K562 (cell line): ENCODE results near the gene MTHFS. TPM values are rescaled to one million over a fixed set of nuclear protein-coding genes. Genes with fewer than 3 reads are reported as not detected.

Source experiments
- ATAC-seq: fragments of 200-7000 bp; cut with Tn5 transposase; 3 replicates; pipeline ENCODE4 v1.9.1; 2020; ENCODE audit warnings: moderate library complexity
- BruUV-seq: library from RNA; stranded (reverse); fragments of 400-500 nt; replicated peaks from 2 replicates; lab custom pipeline; 2021; lab: Mats Ljungman, UMichigan
- CTCF ChIA-PET: fragments of 300-600 bp; formaldehyde crosslinking; extraction: SDS; loops from one replicate; lab custom pipeline; 2021; ENCODE audit warnings: low intra/inter-chr PET ratio; lab: Yijun Ruan, JAX
- POLR2A ChIA-PET: fragments of 300-600, 350-650 bp; sonication (Branson Sonifier 250); formaldehyde crosslinking; extraction: SDS; loops from one replicate; lab custom pipeline; 2021; ENCODE audit warnings: antibody characterized with exemption, inconsistent platforms; lab: Yijun Ruan, JAX
- DNase-seq, 4 experiments: peaks; one replicate each; pipeline versions ENCODE4 v3.0.0 to v3.0.0-alpha.2; 2011 to 2018; ENCODE audit warnings: low spot score in 3 of 4, mixed read lengths in 3 of 4; ENCODE audit errors: extremely low read depth in 1 of 4
- FAIRE-seq: peaks from 2 replicates; lab custom pipeline; 2011; peaks lifted over from hg19 to GRCh38; lab: Jason Lieb, UNC
- H2AFZ ChIP-seq: 2 replicates; pipeline ENCODE4 v1.6.0; 2011; ENCODE audit warnings: low read depth, low read length, control low read depth, inconsistent platforms
- H3K27ac ChIP-seq: fragments of 200-600 bp; 3 replicates; pipeline ENCODE4 v1.8.0; 2011; ENCODE audit warnings: low read depth, mild to moderate bottlenecking, control low read depth, inconsistent platforms, low read length, moderate library complexity, mixed read lengths; ENCODE audit errors: extremely low read depth
- H3K27me3 ChIP-seq, 2 experiments: fragments of 300-600 bp in 1 of 2; 2 replicates in 1 of 2; 3 replicates in 1 of 2; pipeline versions ENCODE4 v1.6.0 to v1.8.0; 2011; ENCODE audit warnings: inconsistent platforms in 2 of 2, low read length in 2 of 2, mild to moderate bottlenecking in 1 of 2, mixed read lengths in 1 of 2, moderate library complexity in 1 of 2; ENCODE audit not compliant: control insufficient read depth in 2 of 2, insufficient read depth in 2 of 2
- H3K36me3 ChIP-seq: fragments of 300-600 bp; 3 replicates; pipeline ENCODE4 v1.8.0; 2011; ENCODE audit warnings: mild to moderate bottlenecking, low read length, inconsistent platforms; ENCODE audit not compliant: control insufficient read depth, insufficient read depth
- H3K4me1 ChIP-seq, 2 experiments: fragments of 200-600 bp in 1 of 2; replicated peaks in 1 of 2; 2 replicates in 1 of 2; 3 replicates in 1 of 2; pipeline versions ENCODE4 v1.5.1 to v1.8.0; 2011; ENCODE audit warnings: inconsistent platforms in 2 of 2, low read length in 2 of 2, mild to moderate bottlenecking in 1 of 2, mixed read lengths in 1 of 2, moderate library complexity in 1 of 2; ENCODE audit not compliant: control insufficient read depth in 2 of 2, insufficient read depth in 2 of 2
- H3K4me2 ChIP-seq: 2 replicates; pipeline ENCODE4 v1.6.1; 2011; ENCODE audit warnings: low read length, control low read depth, inconsistent platforms, mixed read lengths; ENCODE audit not compliant: insufficient read depth
- H3K4me3 ChIP-seq: fragments of 200-600 bp; sonication (generic), shearing (Covaris generic); 2 replicates; pipeline ENCODE4 v1.5.1; 2016; ENCODE audit warnings: control low read depth, inconsistent platforms
- H3K79me2 ChIP-seq: fragments of 200-600 bp; 3 replicates; pipeline ENCODE4 v1.8.0; 2011; ENCODE audit warnings: low read length, inconsistent platforms; ENCODE audit not compliant: control insufficient read depth, insufficient read depth
- H3K9ac ChIP-seq, 2 experiments: 2 replicates each; pipeline versions ENCODE4 v1.6.0 to v1.6.1; 2011; ENCODE audit warnings: low read depth in 2 of 2, low read length in 2 of 2, control low read depth in 1 of 2, inconsistent platforms in 1 of 2, mild to moderate bottlenecking in 1 of 2, mixed read lengths in 1 of 2; ENCODE audit not compliant: insufficient read depth in 1 of 2
- H3K9me1 ChIP-seq: one replicate; pipeline ENCODE4 v1.6.0; 2011; ENCODE audit warnings: inconsistent platforms, mild to moderate bottlenecking, low read length, moderate library complexity; ENCODE audit not compliant: control insufficient read depth, insufficient read depth
- H3K9me3 ChIP-seq: replicated peaks from 2 replicates; pipeline ENCODE4 v1.5.1; 2011; ENCODE audit warnings: low read depth, low read length, inconsistent platforms; ENCODE audit not compliant: control insufficient read depth, insufficient read depth
- H4K20me1 ChIP-seq: replicated peaks from 2 replicates; pipeline ENCODE4 v1.6.1; 2011; ENCODE audit warnings: low read length, inconsistent platforms, mixed read lengths; ENCODE audit not compliant: control insufficient read depth, insufficient read depth
- FOSL1 ChIP-seq: fragments of 200-800 bp; sonication (Bioruptor generic); conservative IDR thresholded peaks from 2 replicates; pipeline ENCODE4 v1.6.1; 2016; ENCODE audit warnings: missing genetic modification characterization, missing compliant biosample characterization
- JUND ChIP-seq, 2 experiments: IDR thresholded peaks; 2 replicates in 1 of 2; 3 replicates in 1 of 2; pipeline ENCODE4 v1.6.1; 2011; ENCODE audit warnings: borderline replicate concordance in 2 of 2, low read depth in 2 of 2, low read length in 2 of 2, improper control_type of control experiment in 1 of 2, missing biosample characterization in 1 of 2, missing genetic modification characterization in 1 of 2, missing genetic modification reagents in 1 of 2
- MCM7 ChIP-seq, 2 experiments: fragments of 450-650 bp; IDR thresholded peaks; 2 replicates each; pipeline ENCODE4 v1.6.1; 2016 to 2018
- MLLT1 ChIP-seq, 2 experiments: fragments of 450-650 bp; IDR thresholded peaks; 2 replicates each; pipeline ENCODE4 v1.6.1; 2016
- MNT ChIP-seq, 2 experiments: fragments of 450-650 bp; conservative IDR thresholded peaks; 2 replicates each; pipeline ENCODE4 v1.6.1; 2017; ENCODE audit warnings: mild to moderate bottlenecking in 2 of 2, moderate library complexity in 2 of 2
- NFIC ChIP-seq: fragments of 450-650 bp; IDR thresholded peaks from 2 replicates; pipeline ENCODE4 v1.6.1; 2017; ENCODE audit warnings: mild to moderate bottlenecking, inconsistent platforms
- TFE3 ChIP-seq: fragments of 450-650 bp; formaldehyde crosslinking; IDR thresholded peaks from 2 replicates; pipeline ENCODE4 v1.4.0; 2020; ENCODE audit warnings: mild to moderate bottlenecking, mixed read lengths
- ZBTB26 ChIP-seq: fragments of 450-650 bp; formaldehyde crosslinking; IDR thresholded peaks from 2 replicates; pipeline ENCODE4 v1.4.0; 2022; ENCODE audit warnings: missing genetic modification characterization
- WGBS: fragments of 100-300 bp; shearing (Covaris generic); methylation state at CpG from one replicate; pipeline ENCODE4 v1.1.6; 2016; ENCODE audit warnings: low coverage, mixed read lengths; ENCODE audit not compliant: insufficient coverage; ENCODE audit errors: missing lambda C conversion rate; 5-methylcytosine and 5-hydroxymethylcytosine counted together
- in situ Hi-C: fragments of 300-500 bp; cut with MboI; formaldehyde crosslinking; loops from 4 replicates; pipeline ENCODE4 v1.15.0; 2018; ENCODE audit warnings: inconsistent platforms, mixed read lengths
- intact Hi-C: fragments of 100-400 bp; cut with micrococcal nuclease; formaldehyde crosslinking; loops from 2 replicates; pipeline ENCODE4 v1.14.2; 2022
- polyA plus RNA-seq, 8 experiments: library from polyadenylated mRNA; depleted of rRNA in 4 of 8; stranded (reverse) in 5 of 8; unstranded in 3 of 8; fragments of >200 nt; fragmentation: Nextera tagmentation in 2 of 8; fragmentation: Illumina TruSeq in 1 of 8; extraction: Ambion mirVana in 2 of 8; extraction: Trizol in 1 of 8; gene quantifications; 2 replicates each; pipeline versions ENCODE4 v1.2.1 to v1.2.3, GENCODE V29; 2011 to 2014; ENCODE audit warnings: inconsistent platforms in 1 of 8, missing spikeins in 1 of 8
- total RNA-seq, 7 experiments: library from RNA; depleted of rRNA in 6 of 7; stranded (reverse); fragments of >200 nt in 6 of 7; fragmentation: Illumina TruSeq in 2 of 7; extraction: Trizol in 2 of 7; gene quantifications; 2 replicates each; pipeline versions ENCODE4 v1.2.1 to v1.2.3, GENCODE V29; 2011 to 2021; ENCODE audit warnings: low replicate concordance in 1 of 7

Gene MTHFS
- total and polyA plus RNA-seq, 9 of the 15 experiments (the other 6 are each of a cell fraction or from before 2014, with no cell fraction given) = 17.8 to 79.3 (median 41.7) TPM

GRCh38 chr15:79930516-79930915, 33.7 kb upstream of the MTHFS start:
- no peak for ATAC-seq
- TF ChIP-seq JUND (IDR thresholded peaks at IDR 0.05; ENCODE audit: borderline replicate concordance, low read depth, low read length) = no peak
- peak; percentile 39; the same call in 1 of the 3 replicates for TF ChIP-seq JUND (tag; IDR thresholded peaks at IDR 0.05; ENCODE audit: borderline replicate concordance, low read depth, low read length)
- peak; percentile 48 for TF ChIP-seq FOSL1
- no peak for TF ChIP-seq NFIC
- Histone ChIP-seq H3K79me2 (no peaks in the 10 kb centered on the region), H3K27me3 (no peaks in the 10 kb centered on the region), H3K9ac (no peak overlapping the region), H3K9me1 (no peaks in the 10 kb centered on the region), H3K9me3 (no peaks in the 10 kb centered on the region), H3K27ac (no peak overlapping the region), H3K36me3 (no peaks in the 10 kb centered on the region), H3K4me1 (peaks cover 0 to 15% of the 10 kb centered on the region in 2 experiments; a peak in 2 of 5 replicates), H3K4me2 (no peak overlapping the region), H3K4me3 (no peak overlapping the region), H4K20me1 (no peaks in the 10 kb centered on the region), H2AFZ (peak overlapping the region; percentile 47; the same call in 1 of the 2 replicates)
- 10% methylated on average over 5 of the region's 5 CpGs for WGBS
- BruUV-seq = no TSS peak
- ChIA-PET POLR2A (no interaction called here), CTCF (no interaction called here)
- intact Hi-C loops (no loop called here), in situ Hi-C loops (no loop called here)
- no peak for FAIRE-seq
- DNase-seq = no peak

- CTCF ChIA-PET = no interaction called here
- peaks cover 4% of the 10 kb centered on the region; the same call in 1 of the 2 replicates for H3K9me3 ChIP-seq
- H3K9ac ChIP-seq = no peak overlapping the region
- DNase-seq (no peak), FAIRE-seq (no peak), ATAC-seq (no peak)
- H3K36me3 ChIP-seq = no peaks in the 10 kb centered on the region; the same call in 2 of the 3 replicates
- H4K20me1 ChIP-seq = no peaks in the 10 kb centered on the region
- in situ Hi-C loops = no loop called here
- 7% methylated on average over 2 of the region's 2 CpGs for WGBS
- H3K9me1 ChIP-seq = no peaks in the 10 kb centered on the region
- 0 out of 2 replicates have a peak overlapping the region, but pooled peaks have one; percentile 11 for H2AFZ ChIP-seq
- H3K4me3 ChIP-seq = no peak overlapping the region
- intact Hi-C loops = no loop called here
- peaks cover 2 to 17% of the 10 kb centered on the region in 2 experiments; a peak in 4 of 5 replicates for H3K4me1 ChIP-seq
- POLR2A ChIA-PET = no interaction called here
- no peak overlapping the region for H3K4me2 ChIP-seq
- H3K27ac ChIP-seq = no peak overlapping the region
- no peaks in the 10 kb centered on the region for H3K27me3 ChIP-seq
- peaks cover 5% of the 10 kb centered on the region; the same call in 2 of the 3 replicates for H3K79me2 ChIP-seq
- no TSS peak for BruUV-seq
- TF ChIP-seq MCM7 (IDR thresholded peaks at IDR 0.05) (peak in 1 of 2 experiments; percentile 57; a peak in 1 of 4 replicates), MLLT1 (IDR thresholded peaks at IDR 0.05) (0 out of 4 replicates have a peak, but pooled peaks of 1 of the 2 experiments have one; percentile 19), TFE3 (CRISPR knock-in tag) (peak; percentile 33; the same call in 1 of the 2 replicates), ZBTB26 (CRISPR knock-in tag) (no peak), MNT (conservative IDR thresholded peaks at IDR 0.05) (no peak)
These were observed 32.6 kb upstream of the MTHFS start for GRCh38 chr15:79929412-79929811.
